Sciatic nerve (tissue), 2 donors: ENCODE results near the gene WFDC5. TPM values are rescaled to one million over a fixed set of nuclear protein-coding genes. Genes with fewer than 3 reads are reported as not detected.

Source experiments
- ATAC-seq: fragments of 200-7000 bp; cut with Tn5 transposase; one replicate; pipeline ENCODE4 v1.9.1; 2020; ENCODE audit warnings: mild to moderate bottlenecking, moderate library complexity
- DNase-seq: peaks from one replicate; pipeline ENCODE4 v3.0.0-alpha.2; 2020; ENCODE audit warnings: low spot score
- intact Hi-C: fragments of 100-400 bp; cut with DNase I; formaldehyde crosslinking; loops from one replicate; pipeline ENCODE4 v1.14.2; 2022
- total RNA-seq: library from RNA; stranded (reverse); fragmentation: NEBNext Ultra II Directional; extraction: Animal tissue kit (Norgen Biotek cat#: 25700); gene quantifications from one replicate; pipeline ENCODE4 v1.2.1, GENCODE V29; 2021
- donor health status: DM: no; HTN: no; CAD: no.
- donor health status: DM: no; HTN: no; CAD: no.

WFDC5 gene
- total RNA-seq, 1 donor from 2014 or later: not detected

GRCh38 chr20:45094864-45095574 lies 20.0 kb downstream of the WFDC5 start:
- ATAC-seq: no peak
- no peak for DNase-seq
- intact Hi-C loops: loop anchor here (5.0 kb wide), 1 partner anchor 53 kb away; no protein-coding TSS in a partner anchor

GRCh38 chr20:45094201-45094600 lies 20.8 kb downstream of the WFDC5 start:
- ATAC-seq (no peak), DNase-seq (no peak)
- intact Hi-C loops: no loop called here

- no peak for DNase-seq
- no peak for ATAC-seq
- intact Hi-C loops: no loop called here
Observed at GRCh38 chr20:45092898-45093297, 22.1 kb downstream of the WFDC5 start.

GRCh38 chr20:45091366-45091765 lies 23.6 kb downstream of the WFDC5 start:
- intact Hi-C loops: no loop called here
- no peak for ATAC-seq
- no peak for DNase-seq

GRCh38 chr20:45090481-45090880 lies 24.5 kb downstream of the WFDC5 start:
- intact Hi-C loops: no loop called here
- no peak for ATAC-seq
- DNase-seq: no peak

- DNase-seq: no peak
- intact Hi-C loops: no loop called here
- no peak for ATAC-seq
Observed at GRCh38 chr20:45088247-45088646, 26.7 kb downstream of the WFDC5 start.

- intact Hi-C loops: no loop called here
- ATAC-seq (no peak), DNase-seq (no peak)
Observed at GRCh38 chr20:45087814-45088213, 27.2 kb downstream of the WFDC5 start.

- ATAC-seq (no peak), DNase-seq (no peak)
- intact Hi-C loops: no loop called here
Observed at GRCh38 chr20:45087097-45087790, 27.7 kb downstream of the WFDC5 start.

GRCh38 chr20:45085867-45086266 lies 29.1 kb downstream of the WFDC5 start:
- DNase-seq: no peak
- intact Hi-C loops: no loop called here
- no peak for ATAC-seq

- no peak for DNase-seq
- no peak for ATAC-seq
- intact Hi-C loops: no loop called here
Observed at GRCh38 chr20:45085289-45085688, 29.7 kb downstream of the WFDC5 start.

GRCh38 chr20:45083127-45083526 lies 31.8 kb downstream of the WFDC5 start:
- ATAC-seq (no peak), DNase-seq (no peak)
- intact Hi-C loops: no loop called here

GRCh38 chr20:45082468-45082867 lies 32.5 kb downstream of the WFDC5 start:
- ATAC-seq (no peak), DNase-seq (no peak)
- intact Hi-C loops: no loop called here

GRCh38 chr20:45080867-45081624 lies 33.9 kb downstream of the WFDC5 start:
- DNase-seq (no peak), ATAC-seq (no peak)
- intact Hi-C loops: no loop called here

- ATAC-seq (no peak), DNase-seq (no peak)
- intact Hi-C loops: no loop called here
Observed at GRCh38 chr20:45077559-45077958, 37.4 kb downstream of the WFDC5 start.

- ATAC-seq: no peak
Observed at GRCh38 chr20:45073221-45073620, 41.8 kb downstream of the WFDC5 start.

GRCh38 chr20:45072066-45072465 lies 42.9 kb downstream of the WFDC5 start:
- ATAC-seq (no peak), DNase-seq (no peak)
- intact Hi-C loops: no loop called here

More at GRCh38 chr20:45073221-45073620, 41.8 kb downstream of the WFDC5 start:
- intact Hi-C loops: no loop called here
- no peak for DNase-seq

- DNase-seq: no peak
- intact Hi-C loops: no loop called here
Observed at GRCh38 chr20:45070932-45071632, 43.9 kb downstream of the WFDC5 start.

GRCh38 chr20:45069261-45069660 lies 45.7 kb downstream of the WFDC5 start:
- DNase-seq (no peak), ATAC-seq (no peak)
- intact Hi-C loops: no loop called here

More at GRCh38 chr20:45070932-45071632, 43.9 kb downstream of the WFDC5 start:
- ATAC-seq: no peak

- ATAC-seq (no peak), DNase-seq (no peak)
- intact Hi-C loops: no loop called here
Observed at GRCh38 chr20:45067558-45067957, 47.4 kb downstream of the WFDC5 start.
